ENCODE results near the gene SH3PXD2B. TPM values are rescaled to one million over a fixed set of nuclear protein-coding genes. Genes with fewer than 3 reads are reported as not detected.

Gene SH3PXD2B
- 10 to 100 TPM; 27.8 to 52.6 (median 44.4) TPM for total RNA-seq

GRCh38 chr5:172454358-172455086 lies at the start of gene SH3PXD2B:
TSS of gene SH3PXD2B (minus strand) at chr5:172454525. CDS start at chr5:172454352, 173 bp downstream.
- Histone ChIP-seq H3K9me3 (no peaks in the 10 kb centered on the region), H3K36me3 (no peaks in the 10 kb centered on the region), H3K4me3 (peak within 1 kb of the TSS; percentile 48 to 85 (median 70)), H3K27ac (peak within 1 kb of the TSS; percentile 81 to 97 (median 88)), H3K27me3 (no peaks in the 10 kb centered on the region), H3K4me1 (peaks cover 0 to 52% (median 35%) of the 10 kb centered on the region in 4 donors)
- no peak for DNase-seq (ENCODE audit: low spot score in 2 of 2)
- WGBS, 2 donors: 5 to 10% methylated on average over 13 to 35 of the region's 89 CpGs
- peak in 1 of 2 donors; percentile 1 for TF ChIP-seq EP300 (IDR thresholded peaks at IDR 0.05)
- peak; percentile 69 to 88 for TF ChIP-seq POLR2A (IDR thresholded peaks at IDR 0.05)
- peak in 1 of 5 experiments; percentile 9 for TF ChIP-seq CTCF (IDR thresholded peaks at IDR 0.05)

GRCh38 chr5:172502969-172503368 lies 48.6 kb upstream of the SH3PXD2B start:
- WGBS, 2 donors: 94 to 97% methylated on average over 4 of the region's 4 CpGs
- peak overlapping the region; percentile 50 to 82 (median 60) for H3K27ac ChIP-seq
- no peak for TF ChIP-seq CTCF (IDR thresholded peaks at IDR 0.05)
- TF ChIP-seq EP300 (IDR thresholded peaks at IDR 0.05): no peak
- TF ChIP-seq POLR2A (IDR thresholded peaks at IDR 0.05): no peak
- peak in 1 of 2 donors; percentile 4 for DNase-seq (ENCODE audit: low spot score in 2 of 2)
- no peaks in the 10 kb centered on the region for H3K36me3 ChIP-seq
- H3K9me3 ChIP-seq: no peaks in the 10 kb centered on the region
- no peaks in the 10 kb centered on the region for H3K27me3 ChIP-seq
- H3K4me1 ChIP-seq: peaks cover 0 to 29% (median 14%) of the 10 kb centered on the region in 4 donors
- H3K4me3 ChIP-seq: no peak overlapping the region

GRCh38 chr5:172502410-172502809 lies 48.1 kb upstream of the SH3PXD2B start:
- 66 to 67% methylated on average over 8 of the region's 8 CpGs for WGBS, 2 donors
- H3K4me3 ChIP-seq: no peak overlapping the region
- peaks cover 0 to 30% (median 14%) of the 10 kb centered on the region in 4 donors for H3K4me1 ChIP-seq
- H3K27ac ChIP-seq: peak overlapping the region in 2 of 4 donors; percentile 70 to 82
- no peaks in the 10 kb centered on the region for H3K36me3 ChIP-seq
- H3K9me3 ChIP-seq: no peaks in the 10 kb centered on the region
- peak in 1 of 2 donors; percentile 4 for DNase-seq (ENCODE audit: low spot score in 2 of 2)
- TF ChIP-seq EP300 (IDR thresholded peaks at IDR 0.05): no peak
- no peak for TF ChIP-seq POLR2A (IDR thresholded peaks at IDR 0.05)
- TF ChIP-seq CTCF (IDR thresholded peaks at IDR 0.05): no peak
- no peaks in the 10 kb centered on the region for H3K27me3 ChIP-seq

- DNase-seq (ENCODE audit: low spot score in 2 of 2): no peak
- no peaks in the 10 kb centered on the region for H3K9me3 ChIP-seq
- peak overlapping the region in 1 of 4 donors; percentile 70 for H3K27ac ChIP-seq
- H3K4me3 ChIP-seq: no peak overlapping the region
- WGBS, 2 donors: 84 to 85% methylated on average over 7 of the region's 7 CpGs
- no peaks in the 10 kb centered on the region for H3K36me3 ChIP-seq
- H3K4me1 ChIP-seq: peaks cover 0 to 36% (median 14%) of the 10 kb centered on the region in 4 donors
- no peaks in the 10 kb centered on the region for H3K27me3 ChIP-seq
- TF ChIP-seq CTCF (IDR thresholded peaks at IDR 0.05): no peak
- TF ChIP-seq EP300 (IDR thresholded peaks at IDR 0.05): no peak
- no peak for TF ChIP-seq POLR2A (IDR thresholded peaks at IDR 0.05)
Measured at GRCh38 chr5:172501708-172502320, 47.5 kb upstream of the SH3PXD2B start.

- Histone ChIP-seq H3K4me1 (peaks cover 0 to 30% (median 10%) of the 10 kb centered on the region in 4 donors), H3K27me3 (no peaks in the 10 kb centered on the region), H3K9me3 (no peaks in the 10 kb centered on the region), H3K27ac (no peak overlapping the region), H3K4me3 (no peak overlapping the region), H3K36me3 (no peaks in the 10 kb centered on the region)
- 91 to 97% methylated on average over 2 of the region's 2 CpGs for WGBS, 2 donors
- TF ChIP-seq CTCF (IDR thresholded peaks at IDR 0.05): no peak
- no peak for TF ChIP-seq EP300 (IDR thresholded peaks at IDR 0.05)
- no peak for TF ChIP-seq POLR2A (IDR thresholded peaks at IDR 0.05)
- peak in 1 of 2 donors; percentile 3 for DNase-seq (ENCODE audit: low spot score in 2 of 2)
Measured at GRCh38 chr5:172499287-172499686, 45.0 kb upstream of the SH3PXD2B start.

Measured in tibial nerve (tissue), 4 donors.